Measurements from ENCODE around the gene NR6A1.

- TF ChIP-seq PATZ1 (CRISPR knock-in tag; IDR thresholded peaks at IDR 0.05; ENCODE audit: borderline replicate concordance): no peak
- no peak for TF ChIP-seq ZNF70 (CRISPR knock-in tag; IDR thresholded peaks at IDR 0.05)
- no peak for TF ChIP-seq CREB5 (CRISPR knock-in tag; IDR thresholded peaks at IDR 0.05; ENCODE audit: low read depth)
- no peak for TF ChIP-seq SNAI2 (CRISPR knock-in tag; IDR thresholded peaks at IDR 0.05)
- TF ChIP-seq PPARA (CRISPR knock-in tag; IDR thresholded peaks at IDR 0.05; ENCODE audit: borderline replicate concordance): no peak
Observed at GRCh38 chr9:124504530-124505005, 266.5 kb downstream of the NR6A1 start.

All from SK-N-SH treated with all-trans-retinoic acid at 6 μM for 48 hours (cell line).